Measurements from ENCODE around the gene TPTE.
"Not testable (repeated sequence)": the region's sequence is repeated elsewhere in the genome, so short reads cannot be mapped to it uniquely, and the experiment has no call there.

The TPTE gene

DNA sequence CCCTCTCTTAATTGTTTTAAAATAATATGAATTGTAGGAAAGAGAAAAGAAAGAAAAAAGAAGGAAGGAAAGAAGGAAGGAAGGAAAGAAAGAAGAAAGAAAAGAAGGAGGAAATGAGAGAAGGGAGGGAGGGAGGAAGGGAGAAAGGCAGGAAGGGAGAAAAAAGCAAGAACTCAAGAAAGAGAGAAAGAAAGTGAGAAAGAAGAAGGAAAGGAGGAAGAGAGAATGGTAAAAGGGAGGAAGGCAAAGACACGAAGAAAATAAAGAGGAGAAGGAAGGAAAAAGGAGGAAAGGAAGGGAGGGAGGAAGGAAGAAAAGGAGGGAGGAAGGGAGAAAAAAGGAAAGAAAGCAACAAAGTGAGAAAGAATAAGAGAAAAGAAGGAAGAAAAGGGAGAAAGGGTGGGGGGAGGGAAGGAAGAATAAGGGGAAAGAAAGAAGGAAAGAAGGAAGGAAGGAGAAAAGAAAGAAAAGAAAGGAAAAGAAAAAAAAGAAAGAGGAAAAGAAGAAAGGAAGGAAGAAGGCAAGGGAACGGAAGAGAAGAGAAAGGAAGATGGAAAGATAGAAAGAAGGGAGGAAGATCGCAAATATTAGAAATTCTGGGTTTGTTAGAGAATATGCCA, 95.9 kb downstream of the TPTE start:
- not testable (repeated sequence) for DNase-seq

- DNase-seq, result no peak
Measured at GRCh38 chr21:10627316-10627863, 106.0 kb downstream of the TPTE start.

DNA sequence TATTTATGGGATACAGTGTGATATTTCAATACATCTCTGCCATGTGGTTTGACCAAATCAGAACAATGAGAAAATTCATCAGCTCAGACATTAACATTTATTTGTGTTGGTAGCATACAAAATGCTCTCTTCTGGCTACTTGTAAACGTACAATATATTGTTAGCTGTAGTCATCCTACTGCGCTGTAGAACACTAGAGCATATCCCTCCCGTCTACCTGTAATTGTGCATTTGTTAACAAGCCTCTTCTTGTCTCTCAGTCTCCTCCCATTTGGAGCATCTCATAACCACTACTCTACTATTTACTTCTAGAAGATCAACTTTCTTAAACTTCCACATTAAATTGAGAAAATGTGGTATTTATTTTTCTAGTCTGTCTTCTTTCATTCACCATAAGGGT, 107.9 kb downstream of the TPTE start:
- not testable (repeated sequence) for DNase-seq

DNA sequence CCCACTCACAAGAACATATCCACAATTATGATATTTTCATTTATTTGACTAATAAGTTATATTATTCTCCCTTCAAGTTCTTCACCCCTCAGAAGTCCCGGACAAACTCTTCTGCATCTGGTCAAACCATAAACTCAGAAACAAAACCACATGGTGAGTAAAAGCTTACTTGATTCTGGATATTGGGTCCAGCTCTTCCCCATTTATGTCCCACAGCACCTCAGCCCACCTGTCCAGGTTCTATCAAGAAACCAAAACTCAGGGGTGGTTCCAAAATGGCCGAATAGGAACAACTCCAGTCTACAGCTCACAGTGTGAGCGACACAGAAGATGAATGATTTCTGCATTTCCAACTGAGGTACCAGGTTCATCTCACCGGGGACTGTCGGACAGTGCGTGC, 109.4 kb downstream of the TPTE start:
- not testable (repeated sequence) for DNase-seq

- DNase-seq, result not testable (repeated sequence)
Measured at GRCh38 chr21:10631316-10631715, 109.9 kb downstream of the TPTE start.

GRCh38 chr21:10638144-10638543, 116.8 kb downstream of the TPTE start:
- DNase-seq, result not testable (repeated sequence)

DNA sequence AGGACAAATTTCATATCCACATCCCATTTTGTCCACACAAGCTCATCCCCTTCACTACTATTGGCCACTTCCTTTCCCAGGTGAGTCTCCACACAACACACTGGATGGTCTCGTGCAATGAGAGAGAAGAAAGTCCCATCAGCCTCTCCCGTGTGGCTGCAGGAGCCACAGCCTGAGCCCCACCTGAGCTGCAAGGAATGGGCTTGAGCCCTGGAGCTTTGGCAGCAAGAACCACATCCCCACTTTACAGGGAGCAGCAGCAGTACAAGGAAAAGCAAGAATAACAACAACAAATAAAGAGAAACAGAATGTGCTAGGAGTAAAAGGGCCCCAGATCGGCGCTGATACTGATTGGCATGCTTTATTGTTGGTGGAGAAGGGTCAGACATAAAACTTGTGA, 117.7 kb downstream of the TPTE start:
- no peak for DNase-seq

GRCh38 chr21:10639746-10640145, 118.4 kb downstream of the TPTE start:
- not testable (repeated sequence) for DNase-seq

DNA sequence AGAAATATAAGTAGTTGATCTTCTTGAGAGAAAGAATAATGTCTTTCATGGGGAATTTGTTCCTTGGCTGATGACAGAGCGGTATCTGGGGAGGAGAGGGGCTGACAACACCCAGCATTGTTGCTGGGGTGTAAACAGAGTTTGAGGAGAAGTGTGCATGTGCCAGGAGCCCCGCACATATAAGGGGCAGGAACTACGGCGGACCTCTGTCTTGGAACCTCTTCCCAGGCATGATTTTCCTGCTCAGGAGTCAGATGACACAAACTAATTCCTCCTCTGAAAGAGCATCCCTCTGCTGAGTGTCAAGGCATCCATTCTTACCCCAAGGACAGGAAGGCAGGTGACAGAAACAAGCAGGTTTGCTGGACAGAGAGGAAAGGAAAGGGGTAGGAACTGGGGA, 119.1 kb downstream of the TPTE start:
- no peak for DNase-seq

GRCh38 chr21:10641107-10641506, 119.7 kb downstream of the TPTE start:
- no peak for DNase-seq

DNA sequence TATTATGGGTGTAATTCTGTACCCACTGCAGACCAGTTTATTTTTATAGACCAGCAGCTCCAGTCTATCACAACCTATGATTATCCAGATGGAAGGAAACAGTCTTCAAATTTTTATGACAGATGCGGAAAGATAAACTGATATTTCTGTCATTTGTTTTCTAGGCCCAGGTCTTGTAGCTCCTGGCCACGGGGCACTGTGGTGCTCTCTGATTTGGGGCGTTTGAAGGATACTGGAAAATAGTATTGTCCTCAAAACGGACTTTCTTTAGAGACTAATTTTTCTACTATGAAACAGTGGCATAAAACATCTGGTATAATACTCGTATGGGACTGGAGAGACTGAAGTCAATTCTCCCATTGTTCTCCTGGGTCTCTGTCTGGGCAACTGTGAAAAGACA, 124.3 kb downstream of the TPTE start:
- DNase-seq, result not testable (repeated sequence)

GRCh38 chr21:10649350-10650149, 128.2 kb downstream of the TPTE start:
- not testable (repeated sequence) for DNase-seq

- DNase-seq, result not testable (repeated sequence)
Measured at GRCh38 chr21:10650297-10650696, 128.9 kb downstream of the TPTE start.

Measured in COR-L47 (cell line).